Brain pericyte (primary cell): ENCODE data around the gene CPD.
"Not testable (repeated sequence)": the region's sequence is repeated elsewhere in the genome, so short reads cannot be mapped to it uniquely, and the experiment has no call there.

Experiments used
- DNase-seq: peaks from one replicate; pipeline ENCODE4 v3.0.0-alpha.2; 2012; ENCODE audit warnings: low read depth, low spot score

CPD gene

DNA sequence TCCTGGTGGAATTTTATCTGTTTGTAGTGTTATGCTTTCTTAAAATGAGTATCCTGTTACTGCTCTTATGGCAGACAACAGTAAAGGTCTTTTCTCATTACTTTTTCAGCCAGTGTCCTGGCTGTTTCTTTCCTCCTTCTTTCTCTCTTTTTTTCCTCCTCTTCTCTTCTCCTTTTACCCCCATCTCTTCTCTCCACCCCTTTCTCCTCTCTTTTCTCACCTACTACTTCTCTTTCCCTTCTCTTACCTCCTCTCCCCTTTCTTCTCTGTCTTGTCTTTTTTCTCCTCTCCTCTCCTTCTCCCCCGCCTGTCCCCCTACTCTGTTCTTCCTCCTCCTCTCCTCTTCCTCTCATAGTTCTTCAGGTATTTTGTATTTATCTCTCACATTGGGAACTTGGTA lies 48.9 kb downstream of the CPD start:
- DNase-seq: no peak

DNA sequence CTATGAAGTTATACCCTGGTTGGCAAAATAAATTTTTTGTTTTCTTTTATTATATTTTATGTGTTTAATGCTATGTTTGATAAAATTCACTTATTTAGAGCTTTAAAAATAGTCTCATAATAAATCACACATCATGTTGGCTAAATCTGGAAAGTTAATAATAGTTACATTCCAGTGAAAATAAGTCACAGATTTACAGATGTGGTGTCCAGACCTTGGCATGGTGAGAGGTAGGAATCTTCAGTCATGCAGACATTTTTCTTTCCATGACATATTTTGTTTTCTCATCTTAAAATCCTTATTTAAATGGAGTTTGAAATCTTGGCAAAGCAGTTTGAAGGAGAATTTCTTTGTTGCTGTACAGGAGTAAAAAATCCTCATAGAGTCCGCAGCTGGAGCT lies 50.4 kb downstream of the CPD start:
- DNase-seq: no peak

DNA sequence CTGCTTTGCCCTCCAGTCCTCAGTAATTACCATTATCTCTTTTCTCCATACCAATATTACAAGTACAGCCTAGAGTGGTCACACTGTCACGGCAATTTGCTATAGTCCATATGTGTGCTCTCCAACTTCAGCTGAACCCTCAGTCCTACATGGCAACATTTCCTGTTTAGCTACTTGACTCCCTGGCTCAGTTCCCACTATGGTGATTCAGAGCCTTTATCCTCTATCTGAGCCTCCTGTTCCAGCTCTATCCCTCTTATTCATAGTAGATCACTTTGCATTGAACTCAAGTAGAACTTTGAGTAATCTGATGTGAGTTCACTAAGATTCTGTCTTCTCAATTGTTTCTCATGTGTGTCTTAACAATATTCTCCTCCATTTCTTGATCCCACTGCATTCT lies 54.8 kb downstream of the CPD start:
- peak; percentile 44 for DNase-seq

- DNase-seq: no peak
Observed at GRCh38 chr17:30436729-30437128, 58.0 kb downstream of the CPD start.

DNA sequence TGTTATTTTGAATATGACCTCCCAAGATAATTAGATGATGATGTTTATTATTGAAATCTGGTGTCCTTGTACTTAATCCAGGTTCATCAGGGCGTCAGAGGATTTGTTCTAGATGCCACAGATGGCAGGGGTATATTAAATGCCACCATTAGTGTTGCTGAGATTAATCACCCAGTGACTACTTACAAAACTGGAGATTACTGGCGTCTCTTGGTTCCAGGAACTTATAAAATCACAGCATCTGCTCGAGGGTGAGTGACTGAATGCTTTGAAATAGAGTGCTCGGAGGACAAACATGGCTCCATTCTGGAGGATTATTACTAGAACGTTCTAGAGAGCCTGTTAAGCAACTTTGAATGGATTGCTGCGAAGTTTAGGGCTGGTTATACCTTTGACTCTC lies 65.0 kb downstream of the CPD start:
- no peak for DNase-seq

DNA sequence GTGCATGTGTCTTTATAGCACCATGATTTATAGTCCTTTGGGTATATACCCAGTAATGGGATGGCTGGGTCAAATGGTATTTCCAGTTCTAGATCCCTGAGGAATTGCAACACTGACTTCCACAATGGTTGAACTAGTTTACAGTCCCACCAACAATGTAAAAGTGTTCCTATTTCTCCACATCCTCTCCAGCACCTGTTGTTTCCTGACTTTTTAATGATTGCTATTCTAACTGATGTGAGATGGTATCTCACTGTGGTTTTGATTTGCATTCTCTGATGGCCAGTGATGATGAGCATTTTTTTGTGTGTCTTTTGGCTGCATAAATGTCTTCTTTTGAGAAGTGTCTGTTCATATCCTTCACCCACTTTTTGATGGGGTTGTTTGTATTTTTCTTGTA lies 67.9 kb downstream of the CPD start:
- DNase-seq: not testable (repeated sequence)

- DNase-seq: no peak
Observed at GRCh38 chr17:30449480-30449879, 70.8 kb downstream of the CPD start.

DNA sequence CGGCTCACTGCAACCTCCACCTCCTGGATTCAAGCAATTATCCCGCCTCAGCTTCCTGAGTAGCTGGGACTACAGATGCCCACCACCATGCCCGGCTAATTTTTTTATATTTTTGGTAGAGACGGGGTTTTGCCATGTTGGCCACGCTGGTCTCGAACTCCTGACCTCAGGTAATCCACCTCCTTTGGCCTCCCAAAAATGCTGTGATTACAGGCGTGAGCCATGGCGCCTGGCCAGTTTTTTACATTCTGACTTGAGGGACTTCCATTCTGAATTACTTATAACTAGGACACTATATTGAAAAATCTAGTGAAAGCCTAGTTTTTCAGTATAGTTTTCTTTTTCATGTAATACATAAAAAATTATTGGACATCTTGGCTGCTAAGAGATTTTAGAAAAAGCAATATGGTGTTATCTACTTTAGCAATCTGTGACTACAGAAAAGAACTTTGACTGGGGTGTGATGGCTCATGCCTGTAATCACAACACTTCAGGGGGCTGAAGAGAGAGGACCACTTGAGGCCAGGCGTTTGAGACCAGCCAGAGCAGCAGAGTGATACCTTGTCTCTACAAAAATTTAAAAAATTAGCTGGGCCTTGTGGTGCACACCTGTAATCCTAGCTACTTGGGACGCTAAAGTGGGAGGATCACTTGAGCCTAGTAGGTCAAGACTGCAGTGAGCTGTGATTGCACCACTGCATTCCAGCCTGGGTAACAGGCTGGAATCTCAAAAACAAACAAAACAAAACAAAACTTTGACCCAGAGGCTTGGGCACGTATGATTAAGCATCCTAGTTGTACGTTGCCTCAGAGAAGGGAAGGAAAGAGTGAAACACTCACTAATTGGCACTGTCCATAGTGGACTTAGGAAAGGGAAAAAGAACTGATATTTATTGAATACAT lies 71.6 kb downstream of the CPD start:
- DNase-seq: no peak

GRCh38 chr17:30454635-30455034 lies 75.9 kb downstream of the CPD start:
- DNase-seq: no peak

DNA sequence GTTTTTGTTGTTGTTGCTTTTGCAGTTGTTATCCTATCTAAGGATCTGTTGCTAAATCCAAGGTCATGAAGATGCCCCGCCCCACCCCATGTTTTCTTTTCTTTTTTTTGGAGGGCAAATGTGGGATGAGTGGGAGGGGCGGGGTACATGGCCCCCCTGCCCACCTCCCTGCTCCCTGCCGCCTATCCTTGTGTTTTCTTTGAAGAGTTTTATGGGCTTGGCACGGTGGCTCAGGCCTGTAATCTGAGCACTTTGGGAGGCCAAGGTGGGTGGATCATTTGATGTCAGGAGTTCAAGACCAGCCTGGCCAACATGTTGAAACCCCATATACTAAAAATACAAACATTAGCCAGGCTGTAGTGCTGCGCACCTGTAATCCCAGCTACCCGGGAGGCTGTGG lies 79.6 kb downstream of the CPD start:
- no peak for DNase-seq

DNA sequence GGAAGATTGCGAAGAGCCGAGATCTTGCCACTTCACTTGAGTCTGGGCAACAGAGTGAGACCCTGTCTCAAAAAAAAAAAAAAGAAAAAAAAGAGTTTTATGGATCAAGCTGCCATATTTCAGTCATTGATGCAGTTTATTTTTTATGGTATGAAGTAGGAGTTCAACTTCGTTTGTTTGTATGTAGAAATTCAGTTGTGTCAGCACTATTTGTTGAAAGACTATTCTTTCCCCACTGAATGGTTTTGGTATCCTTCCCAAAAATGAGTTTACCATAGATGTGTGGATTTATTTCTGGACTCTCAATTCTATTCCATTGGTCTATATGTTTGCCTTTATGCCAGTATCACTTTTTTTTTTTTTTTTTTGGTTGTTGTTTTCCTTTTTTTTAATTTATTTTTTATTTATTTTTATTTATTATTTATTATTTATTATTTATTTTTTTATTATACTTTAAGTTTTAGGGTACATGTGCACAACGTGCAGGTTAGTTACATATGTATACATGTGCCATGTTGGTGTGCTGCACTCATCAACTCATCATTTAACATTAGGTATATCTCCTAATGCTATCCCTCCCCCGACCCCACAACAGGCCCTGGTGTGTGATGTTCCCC lies 80.2 kb downstream of the CPD start:
- DNase-seq: not testable (repeated sequence)

DNA sequence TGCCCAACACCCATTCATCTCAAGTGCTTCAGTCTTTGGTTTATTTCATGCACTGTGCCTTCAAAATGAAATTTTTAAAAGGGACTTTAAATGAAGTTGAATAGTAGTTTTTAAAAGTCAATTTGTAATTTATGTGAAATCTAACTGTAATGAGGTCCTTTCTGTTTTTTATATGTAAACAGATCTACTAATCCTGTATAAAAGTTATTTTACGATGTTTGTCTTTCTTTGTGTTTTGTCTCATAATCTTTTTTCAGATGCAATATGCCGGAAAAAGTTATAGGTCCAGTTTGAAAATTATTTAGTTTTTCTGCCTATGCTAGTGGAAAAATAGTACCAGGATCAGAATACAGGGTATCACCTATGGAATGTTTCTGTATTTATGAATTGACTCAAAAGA lies 89.7 kb downstream of the CPD start:
- DNase-seq: no peak

- DNase-seq: no peak
Observed at GRCh38 chr17:30472238-30472890, 93.6 kb downstream of the CPD start.

- no peak for DNase-seq
Observed at GRCh38 chr17:30475206-30475605, 96.5 kb downstream of the CPD start.

GRCh38 chr17:30476726-30477082 lies 98.0 kb downstream of the CPD start:
- no peak for DNase-seq

DNA sequence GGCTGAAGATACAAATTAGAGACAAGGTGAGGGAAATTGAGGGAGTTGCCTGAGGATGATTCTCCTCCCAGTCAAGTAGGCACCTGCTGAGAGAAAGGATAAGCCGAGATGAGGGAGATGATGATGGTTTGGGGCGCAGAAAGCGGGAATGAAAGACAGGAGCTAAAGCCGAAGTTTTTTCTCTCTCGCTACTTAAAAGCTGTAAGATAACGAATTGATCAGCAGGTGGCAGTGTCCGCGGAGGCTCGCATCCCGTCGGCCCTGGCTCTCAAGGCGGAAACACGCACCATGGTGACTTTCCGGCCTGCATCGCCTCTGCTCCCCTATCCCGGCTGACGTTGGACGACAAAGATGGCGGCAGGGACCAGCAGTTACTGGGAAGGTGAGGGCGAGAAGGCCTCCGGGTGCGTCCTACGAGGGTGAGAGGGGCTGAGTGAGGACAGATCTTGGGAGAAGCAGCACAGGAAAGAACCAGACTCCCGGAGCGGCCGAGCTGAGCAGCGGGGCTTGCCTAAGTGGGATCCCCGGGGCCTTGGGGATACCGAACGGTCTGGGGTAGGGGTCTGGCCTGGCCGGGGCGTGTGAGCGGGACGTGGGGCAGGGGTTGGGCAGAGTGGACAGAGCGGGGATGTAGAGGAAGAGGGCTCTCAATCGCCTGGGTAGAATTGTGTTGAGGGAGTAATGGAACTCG lies 98.5 kb downstream of the CPD start, which contains the start of gene GOSR1:
Gene GOSR1 (plus strand): TSS at position 326 of the 691 bp plus-strand sequence. CDS start 26 bp downstream, at position 352.
- DNase-seq: peak; percentile 86

DNA sequence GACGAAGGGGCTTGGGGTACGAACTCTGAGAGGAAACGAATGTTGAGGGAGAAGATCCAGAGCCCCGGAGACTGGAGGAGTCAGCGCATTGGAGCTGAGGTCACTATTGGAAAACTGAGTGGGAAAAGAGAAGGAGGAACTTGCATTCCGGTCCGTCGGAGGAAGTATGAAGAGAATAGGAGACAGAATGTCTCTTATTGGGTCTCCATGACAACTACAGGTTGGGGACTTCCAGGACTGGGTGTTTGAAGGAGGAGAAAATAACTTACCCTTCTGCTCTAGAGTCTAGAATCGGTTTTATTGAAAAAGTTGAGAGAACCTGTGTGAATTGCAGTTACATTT lies 99.0 kb downstream of the CPD start:
- no peak for DNase-seq

GRCh38 chr17:30482555-30482954 lies 103.8 kb downstream of the CPD start:
- DNase-seq: no peak

- DNase-seq: no peak
Observed at GRCh38 chr17:30483159-30483558, 104.4 kb downstream of the CPD start.

DNA sequence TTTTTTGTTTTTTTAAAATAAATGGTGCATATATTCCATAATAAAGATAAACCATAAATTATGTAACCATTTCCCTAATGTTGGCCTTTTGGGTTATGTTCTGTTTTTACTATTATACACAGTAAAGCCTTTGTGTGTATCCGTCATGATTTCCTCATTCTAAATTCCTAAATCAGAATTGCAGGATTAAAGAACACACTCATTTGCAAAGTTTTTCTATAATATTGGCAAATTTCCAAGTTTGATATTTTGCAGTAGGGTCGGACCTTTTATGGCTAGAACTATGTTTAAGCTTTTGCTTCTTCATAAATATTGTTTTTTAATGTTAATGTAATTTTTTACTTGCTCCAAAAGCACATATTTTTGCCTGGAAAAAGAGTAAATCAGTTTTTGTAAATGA lies 115.1 kb downstream of the CPD start:
- no peak for DNase-seq

DNA sequence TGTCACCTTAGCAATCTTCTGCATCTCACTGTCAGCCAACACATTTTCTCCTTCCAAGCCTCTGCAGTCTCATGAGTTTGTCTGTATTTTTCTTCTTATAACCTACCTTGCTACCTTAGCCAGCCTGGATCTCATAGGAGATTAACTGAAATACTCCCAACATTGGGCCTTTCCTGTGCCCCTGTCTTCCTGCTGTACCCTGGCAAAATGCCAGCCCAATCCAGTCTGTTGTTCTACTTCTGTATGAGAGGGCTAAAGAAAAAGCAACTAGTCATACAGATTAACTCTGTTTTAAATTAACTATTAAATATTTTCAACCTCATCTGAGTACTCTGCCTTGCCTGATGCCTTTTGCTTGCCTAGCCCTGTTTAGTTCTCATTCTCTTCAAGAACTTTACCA lies 116.9 kb downstream of the CPD start:
- no peak for DNase-seq

DNA sequence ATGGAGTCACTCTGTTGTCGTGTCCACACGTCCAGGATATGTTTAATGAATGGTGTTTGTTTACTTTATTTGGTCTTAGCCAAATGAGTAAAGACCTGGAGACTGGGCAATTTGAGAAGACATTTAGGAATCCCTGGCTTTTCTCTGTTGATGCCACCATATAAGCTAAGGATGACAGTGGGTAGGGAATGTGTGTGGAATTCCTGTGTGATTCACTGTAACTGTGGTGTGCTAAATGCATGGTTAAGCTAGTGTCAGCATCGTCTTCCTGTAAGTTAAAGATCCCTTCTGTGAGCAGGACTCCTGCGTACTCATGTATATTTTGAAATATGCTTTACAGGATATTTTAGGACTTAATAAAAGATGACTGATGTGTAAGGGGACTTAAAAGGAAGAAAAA lies 124.8 kb downstream of the CPD start:
- no peak for DNase-seq
